GM19463 (cell line): ENCODE results near the gene CMYA5.
"Not testable (repeated sequence)": the region's sequence is repeated elsewhere in the genome, so short reads cannot be mapped to it uniquely, and the experiment has no call there.

Source experiments
- ATAC-seq: cut with Tn5 transposase; IDR thresholded peaks from one replicate; pipeline ENCODE4 v1.9.1; 2021; ENCODE audit warnings: mild to moderate bottlenecking, moderate library complexity; ENCODE audit not compliant: unreplicated experiment

CMYA5 gene

DNA sequence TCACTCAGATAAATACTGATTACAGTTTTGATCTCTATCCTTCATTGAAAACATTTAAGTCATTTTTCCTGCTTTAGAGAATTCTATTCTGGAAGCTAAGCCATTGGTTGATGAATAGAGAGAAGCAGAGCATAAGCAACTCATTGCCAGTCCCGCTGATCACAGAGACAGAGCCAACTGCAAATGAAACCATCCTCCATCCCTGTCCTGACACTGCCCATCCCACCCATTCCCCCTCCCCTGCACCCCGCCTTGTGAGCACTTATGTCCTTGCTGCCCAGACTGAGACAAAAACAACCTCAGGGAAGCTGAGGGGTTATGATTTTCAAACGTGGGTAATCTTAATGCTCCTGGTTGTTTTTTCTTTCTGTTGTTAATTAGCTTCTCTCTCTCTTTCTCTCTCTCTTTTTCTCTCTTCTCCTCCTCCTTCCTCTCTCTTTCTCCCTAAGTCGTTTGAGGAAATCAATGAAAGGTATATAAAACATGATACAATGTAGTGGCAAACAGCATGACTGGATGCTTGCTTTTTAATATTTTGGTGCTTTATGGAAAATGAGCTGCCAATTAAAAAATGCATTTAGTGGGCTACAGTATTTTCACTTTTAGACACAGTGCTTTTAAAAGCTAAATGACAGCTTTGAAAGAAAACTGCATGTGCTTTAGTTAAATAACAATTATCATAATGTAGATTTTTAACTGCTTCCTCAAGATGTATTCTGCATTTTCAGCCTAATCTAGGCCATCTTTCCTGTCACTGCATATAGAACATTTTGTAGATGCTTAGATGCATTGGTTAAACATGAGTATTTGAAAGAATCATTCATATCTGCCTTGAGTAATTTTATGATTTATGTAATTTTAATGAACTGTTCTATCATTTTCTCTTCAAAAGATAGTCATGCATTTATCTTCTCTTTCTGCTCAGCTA is 57.3 kb downstream of the CMYA5 start:
- no peak for ATAC-seq

DNA sequence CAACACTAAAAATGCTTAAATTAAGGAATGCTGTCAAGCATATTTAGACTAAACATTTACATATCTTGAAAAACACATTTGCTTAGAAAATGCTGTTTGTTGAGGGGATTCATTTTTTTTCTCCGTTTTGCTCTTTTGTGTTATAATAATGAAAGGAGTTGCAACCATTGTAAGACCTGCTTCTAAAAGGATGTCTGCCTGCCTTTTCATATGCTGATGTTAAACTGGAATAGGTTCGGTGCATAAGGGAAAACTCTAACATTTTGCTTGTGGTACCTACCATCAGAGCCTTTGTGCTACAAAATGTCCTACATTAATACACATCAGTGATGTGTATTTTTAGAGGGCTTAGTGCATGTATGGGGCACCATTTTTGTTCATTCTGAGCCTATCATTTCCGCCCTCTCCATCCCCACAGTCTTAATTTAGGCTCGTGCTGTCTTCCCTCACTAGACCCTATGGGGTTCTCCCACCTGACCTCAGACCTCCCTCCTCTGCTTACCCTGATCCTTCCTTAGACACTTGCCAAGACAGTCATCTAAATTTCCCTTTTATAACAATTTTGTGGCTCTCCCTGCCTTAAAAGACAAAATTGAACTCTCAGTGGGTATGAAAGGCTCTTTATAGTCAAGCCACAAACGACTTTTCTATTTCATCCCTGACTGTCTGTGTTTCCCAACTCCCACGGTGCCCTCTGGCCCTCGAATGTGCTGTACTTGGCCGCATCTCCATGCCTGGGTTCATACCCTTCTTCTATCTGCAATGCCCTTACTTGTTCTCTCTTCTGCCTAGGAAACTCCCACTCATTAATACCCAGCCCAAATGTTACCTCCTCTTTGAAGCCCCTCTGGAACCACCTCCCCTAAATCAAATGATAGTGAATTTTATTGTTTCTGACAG is 61.2 kb downstream of the CMYA5 start:
- no peak for ATAC-seq

DNA sequence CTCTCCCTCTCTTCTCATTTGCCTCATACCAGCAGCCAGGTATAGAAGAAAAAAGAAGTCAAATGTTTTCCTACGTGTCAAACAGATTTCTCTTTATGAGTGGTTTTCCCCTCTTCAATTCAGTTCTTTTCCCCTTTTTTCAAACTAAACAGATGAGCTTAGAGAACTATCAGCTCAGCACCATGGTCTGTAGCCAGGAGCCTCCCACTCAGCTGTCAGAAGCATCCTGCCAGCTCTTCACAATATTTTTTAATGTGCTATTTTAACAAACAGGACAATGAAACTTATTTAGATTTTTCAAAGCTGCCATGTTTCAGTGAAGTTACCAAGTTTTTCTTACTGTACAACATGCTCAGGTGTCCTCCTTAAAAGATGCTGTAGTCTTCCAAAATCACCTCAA is 63.5 kb downstream of the CMYA5 start:
- no peak for ATAC-seq

DNA sequence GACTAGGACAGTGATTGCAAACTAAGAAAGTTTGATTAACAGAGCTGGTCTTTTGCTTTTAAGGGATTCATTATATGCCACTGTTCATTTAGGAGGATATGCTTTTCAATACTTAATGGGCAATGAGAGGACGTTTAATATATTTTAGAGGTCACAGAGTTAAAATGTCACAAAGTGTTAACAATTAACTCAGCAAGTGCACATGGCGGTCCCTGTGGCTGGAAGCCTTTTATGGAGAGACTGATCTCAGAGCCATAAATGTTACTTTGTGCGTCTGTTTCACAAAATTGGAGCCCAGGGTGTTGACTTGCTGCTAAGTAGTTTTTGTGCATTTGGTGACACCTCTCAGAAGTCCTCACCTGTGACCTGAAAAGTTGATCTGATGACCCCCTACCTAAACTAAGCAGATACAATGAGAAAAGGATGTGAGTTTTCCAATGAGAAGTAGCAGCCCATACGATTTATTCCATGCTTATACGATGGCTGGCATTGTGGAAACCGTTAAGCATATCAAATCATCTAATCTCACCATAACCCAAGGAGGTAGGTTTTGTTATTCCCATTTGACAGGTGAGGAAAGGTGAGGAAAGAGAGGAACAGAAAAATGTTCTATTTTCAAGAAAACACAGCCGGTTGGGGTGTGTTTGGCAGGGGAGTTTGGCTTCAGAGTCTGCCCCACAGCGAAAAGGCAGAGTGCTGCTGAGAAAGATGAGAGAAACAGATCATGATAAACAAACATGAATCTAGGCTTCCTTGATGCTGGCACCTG is 64.4 kb downstream of the CMYA5 start:
- ATAC-seq = no peak

DNA sequence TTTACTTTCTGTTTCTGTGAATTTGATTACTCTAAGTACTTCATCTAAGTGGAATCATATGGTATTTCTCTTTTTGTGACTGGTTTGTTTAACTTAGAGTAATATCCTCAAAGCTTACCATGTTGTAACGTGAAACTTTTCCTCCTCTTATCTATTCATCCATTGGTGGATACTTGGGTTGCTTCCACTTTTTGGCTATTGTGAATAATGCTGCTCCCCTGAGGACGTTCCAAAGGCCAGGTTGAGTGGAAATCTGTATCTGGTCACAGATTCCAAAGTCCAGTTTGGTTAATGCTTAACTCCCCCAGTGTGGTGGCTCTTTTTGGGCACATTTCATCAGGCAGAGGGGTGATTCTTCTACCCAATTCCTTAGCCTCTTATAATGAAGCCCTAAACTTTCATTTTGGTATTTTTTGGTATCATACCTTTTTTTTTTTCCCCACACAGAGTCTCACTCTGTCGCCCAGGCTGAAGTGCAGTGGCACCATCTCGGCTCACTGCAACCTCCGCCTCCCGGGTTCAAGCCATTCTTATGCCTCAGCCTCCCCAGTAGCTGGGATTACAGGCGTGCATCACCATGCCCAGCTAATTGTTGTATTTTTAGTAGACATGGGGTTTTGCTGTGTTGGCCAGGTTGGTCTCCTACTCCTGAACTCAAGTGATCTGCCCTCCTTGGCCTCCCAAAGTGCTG is 65.4 kb downstream of the CMYA5 start:
- no peak for ATAC-seq

DNA sequence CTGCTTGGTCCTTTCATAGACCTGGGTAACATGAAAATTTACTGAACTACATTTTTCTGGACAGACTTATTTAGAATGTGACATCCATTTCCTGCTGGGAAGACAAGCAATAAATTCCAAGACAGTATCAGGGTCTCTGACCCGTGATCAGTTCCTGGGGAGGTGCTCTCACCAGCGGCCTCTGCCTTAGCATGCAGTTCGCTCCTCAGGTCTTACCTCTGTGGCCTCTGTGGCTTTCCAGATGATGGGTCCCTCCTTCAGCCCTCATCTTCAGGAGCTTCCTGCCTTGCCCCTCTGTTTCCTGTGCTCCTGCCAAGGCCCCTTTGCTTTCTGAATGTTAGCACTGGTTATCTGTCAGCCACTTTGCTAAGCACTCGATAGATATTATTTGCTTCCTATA is 66.4 kb downstream of the CMYA5 start:
- no peak for ATAC-seq

DNA sequence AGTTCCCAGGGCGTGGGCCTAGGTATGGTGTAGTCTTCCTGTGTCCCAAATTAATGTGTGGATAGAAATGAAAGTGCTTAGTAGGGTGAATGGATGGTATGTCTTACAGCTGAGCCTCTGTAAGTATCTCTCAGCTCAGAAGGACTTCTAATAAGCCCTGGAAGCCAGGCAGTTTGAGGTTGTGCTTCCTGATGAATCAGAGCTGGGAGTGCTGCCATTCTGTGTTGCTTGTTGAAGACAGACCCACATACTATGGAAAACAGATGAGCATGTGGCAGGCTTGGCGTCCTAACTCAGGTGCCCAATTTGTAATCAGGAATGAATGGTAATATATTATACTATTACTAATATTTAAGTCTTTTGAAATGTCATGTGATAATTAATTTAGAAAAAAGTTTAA is 69.8 kb downstream of the CMYA5 start:
- no peak for ATAC-seq

DNA sequence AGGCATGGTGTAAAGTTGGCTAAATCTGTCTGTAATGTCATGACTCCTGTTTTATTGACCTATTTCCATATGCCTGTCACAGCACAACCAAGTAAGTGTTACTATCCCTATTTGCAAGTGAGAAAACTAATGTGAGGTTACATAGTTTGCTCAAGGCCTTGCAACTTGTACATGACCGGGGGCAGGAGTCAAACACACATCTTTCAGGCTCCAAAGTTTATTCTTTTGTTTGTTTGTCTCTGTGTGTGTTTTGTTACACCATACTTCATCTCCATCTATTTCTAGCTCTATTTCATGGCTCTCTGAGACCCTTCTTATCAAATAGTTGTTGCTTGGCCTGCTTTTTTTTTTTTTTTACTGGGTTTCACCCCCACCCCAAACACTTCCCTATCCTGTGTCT is 70.2 kb downstream of the CMYA5 start:
- no peak for ATAC-seq

DNA sequence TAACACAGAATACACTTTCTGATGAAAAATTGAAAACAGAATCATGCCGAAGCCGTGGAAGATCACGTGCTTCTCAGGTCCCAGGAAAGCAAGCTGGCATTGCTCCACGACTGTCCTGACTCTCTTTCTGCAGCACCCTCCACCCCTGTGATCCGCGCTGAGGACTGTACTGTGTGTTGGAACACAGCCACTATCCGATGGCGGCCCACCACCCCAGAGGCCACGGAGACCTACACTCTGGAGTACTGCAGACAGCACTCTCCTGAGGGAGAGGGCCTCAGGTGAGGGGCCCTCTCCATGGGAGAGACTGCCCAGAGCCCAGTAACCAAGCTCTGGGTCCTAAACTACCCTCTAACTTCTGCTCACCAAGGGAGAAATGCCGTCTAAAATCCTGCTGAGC is 73.3 kb downstream of the CMYA5 start:
- ATAC-seq = no peak

DNA sequence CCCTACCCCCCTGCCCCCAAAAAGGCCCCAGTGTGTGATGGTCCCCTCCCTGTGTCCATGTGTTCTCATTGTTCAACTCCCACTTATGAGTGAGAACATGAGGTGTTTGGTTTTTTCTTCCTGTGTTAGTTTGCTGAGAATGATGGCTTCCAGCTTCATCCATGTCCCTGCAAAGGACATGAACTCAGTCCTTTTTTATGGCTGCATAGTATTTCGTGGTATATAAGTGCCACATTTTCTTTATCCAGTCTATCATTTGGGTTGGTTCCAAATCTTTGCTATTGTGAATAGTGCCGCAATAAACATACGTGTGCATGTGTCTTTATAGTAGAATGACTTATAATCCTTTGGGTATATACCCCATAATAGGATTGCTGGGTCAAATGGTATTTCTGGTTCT is 74.5 kb downstream of the CMYA5 start:
- not testable (repeated sequence) for ATAC-seq

DNA sequence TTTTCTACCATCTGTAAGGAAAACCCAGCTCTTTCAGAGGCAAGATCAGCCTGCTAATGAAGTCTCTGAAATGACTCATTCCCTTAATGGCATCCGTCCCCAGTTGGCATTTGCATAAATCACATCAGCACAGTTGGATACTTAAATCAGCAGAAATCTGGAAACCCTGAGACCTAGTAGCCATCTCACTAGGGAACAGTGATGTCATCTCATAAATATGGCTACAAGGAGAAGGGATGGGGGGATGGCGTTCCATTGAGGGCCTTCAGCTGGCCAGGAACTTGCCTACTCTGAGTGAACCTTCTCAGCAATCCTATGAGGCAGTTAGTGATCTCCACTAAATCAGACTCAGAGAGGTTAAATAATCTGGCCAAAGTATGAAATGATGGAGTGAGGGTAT is 81.8 kb downstream of the CMYA5 start:
- ATAC-seq = no peak

DNA sequence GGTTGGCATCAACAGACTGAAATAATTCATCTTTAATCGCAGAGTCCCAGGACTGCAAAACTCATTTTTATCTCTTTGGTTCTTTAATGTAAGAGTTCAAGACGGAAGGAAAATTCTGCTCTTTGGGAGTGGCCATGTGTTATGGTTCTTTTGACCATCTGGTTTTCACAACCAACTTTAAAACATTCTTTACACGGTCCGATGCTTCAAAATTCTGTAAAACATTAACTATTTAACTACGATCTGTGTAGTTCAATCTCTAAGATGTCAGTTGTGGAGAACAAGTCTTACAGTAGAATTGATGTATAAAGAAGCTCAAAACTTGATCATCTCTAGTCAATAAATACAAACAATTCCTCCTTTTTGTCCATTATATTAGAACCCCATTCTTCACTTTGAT is 83.0 kb downstream of the CMYA5 start:
- ATAC-seq = no peak

DNA sequence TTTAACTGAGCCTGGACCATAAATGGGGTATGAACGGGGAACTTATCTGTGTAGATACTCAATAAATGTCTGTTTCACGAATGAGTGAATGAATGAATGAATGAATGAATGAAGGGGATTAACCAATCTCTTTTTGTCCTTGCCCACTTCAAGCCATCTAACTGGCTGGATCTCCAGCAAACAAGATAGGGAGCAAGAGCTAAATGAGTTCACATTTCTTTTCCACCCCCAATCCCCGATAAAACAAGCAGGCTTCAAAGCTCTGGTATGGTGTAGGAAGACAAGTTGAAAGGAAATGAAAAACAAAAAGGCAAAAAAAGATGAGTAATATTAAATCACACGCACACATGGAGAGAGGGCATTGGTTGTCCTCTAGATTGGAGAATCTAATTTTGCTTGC is 84.0 kb downstream of the CMYA5 start:
- ATAC-seq = no peak

DNA sequence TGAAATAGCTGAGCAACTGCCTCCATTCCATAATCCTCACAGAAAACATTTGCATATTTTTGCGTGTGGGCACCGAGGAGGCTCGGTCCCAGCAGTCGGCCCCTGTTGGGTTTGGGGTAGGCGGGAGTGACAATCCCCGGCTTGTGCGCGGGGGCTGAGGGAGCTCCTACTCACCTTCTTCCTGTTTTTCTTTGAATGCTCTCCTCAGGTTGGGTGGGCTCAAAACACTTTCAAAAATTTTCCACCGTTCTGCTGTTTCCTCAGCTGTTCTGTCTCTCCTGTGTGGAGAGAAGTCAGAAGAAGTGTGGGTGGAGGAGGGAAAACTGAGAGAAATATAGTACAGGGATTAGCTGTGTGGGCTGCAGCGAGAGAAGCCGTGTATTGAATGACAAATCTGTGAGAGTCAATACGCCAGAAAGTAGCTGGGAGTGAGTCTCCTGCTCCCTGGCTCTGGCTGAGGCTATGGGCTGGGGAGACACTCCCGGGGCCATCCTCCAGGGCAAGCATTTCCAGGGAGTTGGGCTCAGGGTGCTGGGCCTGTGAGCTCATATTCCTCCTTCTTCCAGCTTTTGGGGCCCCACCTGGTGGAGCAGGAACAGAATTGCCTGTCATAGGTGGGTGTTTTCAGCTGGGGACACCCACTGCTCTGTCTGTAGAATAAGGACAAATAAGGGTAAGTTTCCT is 84.7 kb downstream of the CMYA5 start:
- no peak for ATAC-seq

DNA sequence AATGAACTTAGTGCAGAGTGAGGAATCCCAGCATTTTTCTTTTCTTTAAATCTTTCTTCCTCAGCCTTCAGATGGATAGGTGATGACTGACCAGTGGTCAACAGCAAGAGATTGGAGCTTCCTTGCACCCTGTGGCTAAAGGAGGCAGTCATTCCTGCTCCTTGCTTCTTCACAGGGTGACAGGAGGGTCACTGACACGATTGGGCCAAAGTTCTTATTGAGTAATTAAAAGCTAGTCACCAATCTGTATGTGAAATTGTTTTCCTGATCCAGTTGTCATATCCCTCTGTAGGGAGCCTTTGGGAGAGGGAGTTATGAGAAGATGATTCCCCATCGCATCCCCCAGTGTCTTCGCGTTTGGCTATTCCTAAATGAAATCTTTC is 85.2 kb downstream of the CMYA5 start:
- no peak for ATAC-seq

DNA sequence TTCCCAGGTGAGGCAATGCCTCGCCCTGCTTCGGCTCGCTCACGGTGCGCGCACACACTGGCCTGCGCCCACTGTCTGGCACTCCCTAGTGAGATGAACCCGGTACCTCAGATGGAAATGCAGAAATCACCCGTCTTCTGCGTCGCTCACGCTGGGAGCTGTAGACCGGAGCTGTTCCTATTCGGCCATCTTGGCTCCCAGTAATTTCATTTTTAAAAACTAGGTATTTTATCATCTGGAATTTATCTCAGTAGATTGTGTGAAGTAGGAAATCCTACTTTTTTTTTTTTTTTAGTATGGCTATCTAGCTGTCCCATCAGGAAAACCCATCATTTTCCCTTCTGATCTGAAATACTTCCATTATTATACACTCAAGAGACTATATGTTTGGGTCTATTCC is 95.1 kb downstream of the CMYA5 start:
- ATAC-seq = not testable (repeated sequence)

DNA sequence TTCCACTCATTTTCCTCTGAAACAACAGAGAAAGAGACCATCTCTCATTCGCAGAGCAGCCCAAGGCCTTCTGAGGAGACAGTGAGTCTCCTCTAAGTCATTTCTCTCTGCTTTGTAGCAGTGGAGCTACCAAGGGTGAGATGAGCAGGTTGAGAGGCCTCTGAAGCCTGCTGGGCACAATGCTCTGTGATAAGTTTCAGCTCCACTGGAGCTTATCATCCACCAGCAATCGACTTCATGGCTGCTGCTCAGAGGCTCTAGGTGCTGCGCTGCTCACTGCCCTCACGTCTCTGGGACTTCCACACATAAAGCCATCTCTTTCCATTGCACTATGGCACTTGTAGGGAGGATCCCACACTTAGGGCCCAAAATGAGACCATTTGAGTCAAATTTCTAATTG is 96.3 kb downstream of the CMYA5 start:
- no peak for ATAC-seq

DNA sequence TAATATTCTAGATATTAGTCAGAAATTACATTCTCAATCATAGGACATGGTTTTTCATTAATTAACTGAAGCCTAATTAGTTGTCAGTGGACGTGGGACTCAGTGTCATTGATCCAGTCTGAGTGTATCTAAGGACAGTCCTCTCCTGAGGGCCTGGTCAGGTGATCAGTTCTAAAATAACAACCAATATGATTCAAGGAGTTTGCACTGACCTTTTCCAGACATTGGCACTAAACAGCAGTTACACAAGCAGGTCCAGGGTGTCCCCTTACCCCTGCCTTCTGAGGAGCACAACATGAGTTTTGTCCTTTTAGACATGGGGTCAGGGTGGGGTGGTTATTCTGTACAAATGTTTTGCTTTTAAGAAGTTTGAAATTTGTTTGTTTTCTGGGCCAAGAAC is 97.8 kb downstream of the CMYA5 start:
- ATAC-seq = no peak

DNA sequence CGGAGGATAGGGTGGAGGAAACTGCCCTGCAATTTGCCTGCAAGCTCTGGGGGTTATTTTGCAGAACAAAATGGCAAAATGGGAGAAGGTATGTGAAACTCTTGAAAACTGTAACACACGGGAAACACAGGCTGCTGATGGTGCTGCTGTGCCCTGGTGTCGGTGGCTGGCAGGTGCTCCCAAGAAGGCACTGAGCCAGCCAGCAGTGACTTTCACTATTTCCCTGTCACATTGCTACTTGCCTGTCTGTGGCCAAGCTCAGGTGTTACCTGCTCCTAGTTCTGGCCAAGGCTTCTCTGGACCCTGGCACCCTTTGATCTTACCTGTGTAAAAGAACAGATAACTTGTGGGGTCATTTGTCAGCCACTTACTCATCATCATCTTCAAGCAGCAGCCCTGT is 102.2 kb downstream of the CMYA5 start:
- ATAC-seq = no peak

DNA sequence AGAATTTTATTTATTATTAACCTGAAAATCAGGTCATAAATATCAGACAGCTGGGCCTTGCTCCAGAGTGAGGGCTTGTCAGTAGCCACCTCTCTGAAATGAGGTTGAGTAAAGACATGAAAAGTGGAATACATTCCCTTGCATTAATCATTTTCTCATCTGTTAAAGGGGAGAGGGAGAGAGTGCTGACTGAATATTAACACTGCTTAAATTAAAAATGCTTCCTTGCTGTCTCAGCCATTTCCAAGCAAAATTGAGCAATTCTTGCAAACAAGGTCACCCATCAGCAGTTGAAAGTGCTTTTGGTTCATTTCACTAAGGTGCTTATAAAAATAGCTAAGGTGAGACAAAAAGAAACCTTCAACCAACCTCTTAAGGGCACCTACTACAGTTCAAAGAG is 102.8 kb downstream of the CMYA5 start:
- no peak for ATAC-seq
